Measurements from ENCODE around the gene SENP3.

DNA sequence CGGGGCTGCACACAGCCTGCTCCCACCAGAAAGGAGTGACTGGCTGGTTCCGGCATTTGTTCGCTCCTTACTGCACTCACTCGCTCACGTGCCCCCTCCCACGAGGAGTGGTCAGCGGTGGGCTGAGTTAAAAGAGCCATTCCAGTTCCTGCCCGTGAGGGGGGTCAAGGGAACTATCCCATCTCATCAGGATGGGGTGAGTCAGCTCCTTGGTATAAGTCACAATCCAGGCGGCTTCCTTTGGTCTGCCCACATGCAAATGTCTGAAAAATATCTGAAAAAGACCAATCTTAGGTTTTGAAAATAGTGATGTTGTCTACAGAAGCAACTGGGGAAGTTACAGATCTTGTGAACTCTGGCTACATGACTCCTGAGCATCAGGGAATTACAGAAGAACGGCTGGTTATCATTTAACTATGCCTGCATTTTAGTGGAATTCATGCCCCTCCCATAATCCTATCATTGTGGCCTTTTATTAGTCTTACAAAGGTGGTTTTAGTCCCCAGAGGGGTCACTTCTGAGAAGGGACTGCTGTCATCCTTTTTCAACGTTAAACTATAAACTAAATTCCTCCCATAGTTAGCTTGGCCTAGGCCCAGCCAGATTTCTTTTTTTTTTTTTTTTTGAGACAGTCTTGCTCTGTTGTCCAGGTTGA lies 22.7 kb upstream of the SENP3 start:
- TF ChIP-seq, protein P1, sequence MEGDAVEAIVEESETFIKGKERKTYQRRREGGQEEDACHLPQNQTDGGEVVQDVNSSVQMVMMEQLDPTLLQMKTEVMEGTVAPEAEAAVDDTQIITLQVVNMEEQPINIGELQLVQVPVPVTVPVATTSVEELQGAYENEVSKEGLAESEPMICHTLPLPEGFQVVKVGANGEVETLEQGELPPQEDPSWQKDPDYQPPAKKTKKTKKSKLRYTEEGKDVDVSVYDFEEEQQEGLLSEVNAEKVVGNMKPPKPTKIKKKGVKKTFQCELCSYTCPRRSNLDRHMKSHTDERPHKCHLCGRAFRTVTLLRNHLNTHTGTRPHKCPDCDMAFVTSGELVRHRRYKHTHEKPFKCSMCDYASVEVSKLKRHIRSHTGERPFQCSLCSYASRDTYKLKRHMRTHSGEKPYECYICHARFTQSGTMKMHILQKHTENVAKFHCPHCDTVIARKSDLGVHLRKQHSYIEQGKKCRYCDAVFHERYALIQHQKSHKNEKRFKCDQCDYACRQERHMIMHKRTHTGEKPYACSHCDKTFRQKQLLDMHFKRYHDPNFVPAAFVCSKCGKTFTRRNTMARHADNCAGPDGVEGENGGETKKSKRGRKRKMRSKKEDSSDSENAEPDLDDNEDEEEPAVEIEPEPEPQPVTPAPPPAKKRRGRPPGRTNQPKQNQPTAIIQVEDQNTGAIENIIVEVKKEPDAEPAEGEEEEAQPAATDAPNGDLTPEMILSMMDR (IDR thresholded peaks at IDR 0.05): no peak
- TF ChIP-seq EZH2 (IDR thresholded peaks at IDR 0.05): no peak

Measured in neural progenitor cell (in vitro differentiated cells).